T-helper 1 cell (primary cell): ENCODE measurements around the gene MYD88.
"Not testable (repeated sequence)": the region's sequence is repeated elsewhere in the genome, so short reads cannot be mapped to it uniquely, and the experiment has no call there.

ENCODE experiments used
- DNase-seq, 5 donors: peaks; one replicate each; pipeline ENCODE4 v3.0.0-alpha.2; 2012 to 2020

MYD88 gene

GRCh38 chr3:38142959-38143358, 4.5 kb downstream of the MYD88 start:
- no peak for DNase-seq

GRCh38 chr3:38143511-38143910, 5.0 kb downstream of the MYD88 start:
- DNase-seq = no peak

- no peak for DNase-seq
These were observed 8.0 kb downstream of the MYD88 start for GRCh38 chr3:38146504-38146903.

- DNase-seq = no peak
These were observed 9.0 kb downstream of the MYD88 start for GRCh38 chr3:38147421-38147820.

GRCh38 chr3:38148311-38148882, 9.9 kb downstream of the MYD88 start:
- DNase-seq = no peak

GRCh38 chr3:38149708-38150107, 11.2 kb downstream of the MYD88 start:
- no peak for DNase-seq

- no peak for DNase-seq
These were observed 12.5 kb downstream of the MYD88 start for GRCh38 chr3:38150780-38151528.

- peak in 1 of 5 donors; percentile 52 for DNase-seq
These were observed 13.3 kb downstream of the MYD88 start for GRCh38 chr3:38151667-38152265.

- no peak for DNase-seq
These were observed 14.1 kb downstream of the MYD88 start for GRCh38 chr3:38152609-38153008.

- no peak for DNase-seq
These were observed 14.8 kb downstream of the MYD88 start for GRCh38 chr3:38153221-38153620.

GRCh38 chr3:38154033-38154494, 15.6 kb downstream of the MYD88 start:
- DNase-seq = no peak

- no peak for DNase-seq
These were observed 16.3 kb downstream of the MYD88 start for GRCh38 chr3:38154625-38155255.

- DNase-seq = no peak
These were observed 17.4 kb downstream of the MYD88 start for GRCh38 chr3:38155825-38156224.

- DNase-seq = no peak
These were observed 18.7 kb downstream of the MYD88 start for GRCh38 chr3:38157117-38157516.

GRCh38 chr3:38157595-38157994, 19.1 kb downstream of the MYD88 start:
- no peak for DNase-seq

- DNase-seq = no peak
These were observed 20.0 kb downstream of the MYD88 start for GRCh38 chr3:38158472-38158871.

- not testable (repeated sequence) for DNase-seq
These were observed 22.2 kb downstream of the MYD88 start for GRCh38 chr3:38160704-38161103.

- DNase-seq = peak in 1 of 5 donors; percentile 30
These were observed 24.8 kb downstream of the MYD88 start for GRCh38 chr3:38163117-38163840.

- DNase-seq = no peak
These were observed 25.6 kb downstream of the MYD88 start for GRCh38 chr3:38163841-38164642.

- DNase-seq = no peak
These were observed 26.1 kb downstream of the MYD88 start for GRCh38 chr3:38164643-38164951.

GRCh38 chr3:38164952-38165721, 26.7 kb downstream of the MYD88 start, which contains the start of gene OXSR1:
TSS of gene OXSR1 (plus strand) at chr3:38165537. CDS start at chr3:38165877, 340 bp downstream.
- DNase-seq = peak; percentile 91 to 100 (median 94)
